Activated T-cell treated with anti-CD3 and anti-CD28 coated beads, Interleukin-2, amount 50 U/mL, for 1 hour (primary cell): ENCODE results near the gene ARID1A.

Experiments used
- DNase-seq: peaks from one replicate; pipeline ENCODE4 v3.0.0-alpha.2; 2020

ARID1A gene

GRCh38 chr1:26828411-26828991 lies 132.7 kb downstream of the ARID1A start:
- no peak for DNase-seq

GRCh38 chr1:26829184-26829911 lies 133.5 kb downstream of the ARID1A start:
- DNase-seq, result no peak

- DNase-seq, result no peak
Measured at GRCh38 chr1:26831059-26831458, 135.2 kb downstream of the ARID1A start.
